Smooth muscle cell (in vitro differentiated cells): ENCODE data around the gene FAM222B. TPM values are rescaled to one million over a fixed set of nuclear protein-coding genes. Genes with fewer than 3 reads are reported as not detected.

Experiments
- DNase-seq: peaks from one replicate; lab custom pipeline; 2025; ENCODE audit not compliant: unreplicated experiment; lab: John Stamatoyannopoulos, UW
- H2AFZ ChIP-seq: fragments of 200-600 bp; sonication (generic); 2 replicates; pipeline ENCODE4 v1.6.0; 2016; ENCODE audit warnings: antibody characterized with exemption, low read depth, mild to moderate bottlenecking
- H3F3A ChIP-seq: fragments of 200-600 bp; sonication (generic); 2 replicates; pipeline ENCODE4 v1.6.0; 2017; ENCODE audit warnings: antibody characterized with exemption, low read depth
- H3K27ac ChIP-seq: fragments of 200-600 bp; sonication (generic); 2 replicates; pipeline ENCODE4 v1.5.1; 2016; ENCODE audit warnings: low read depth, mild to moderate bottlenecking
- H3K27me3 ChIP-seq: fragments of 200-600 bp; sonication (generic); 2 replicates; pipeline ENCODE4 v1.6.1; 2016; ENCODE audit warnings: low read depth, mild to moderate bottlenecking
- H3K36me3 ChIP-seq: fragments of 200-600 bp; sonication (generic); 2 replicates; pipeline ENCODE4 v1.5.1; 2016; ENCODE audit warnings: low read depth
- H3K4me1 ChIP-seq: fragments of 200-600 bp; sonication (generic); 2 replicates; pipeline ENCODE4 v1.5.1; 2016; ENCODE audit warnings: low read depth
- H3K4me2 ChIP-seq: fragments of 200-600 bp; sonication (generic); 2 replicates; pipeline ENCODE4 v1.6.0; 2016; ENCODE audit warnings: mild to moderate bottlenecking
- H3K4me3 ChIP-seq: fragments of 200-600 bp; sonication (generic); 2 replicates; pipeline ENCODE4 v1.5.1; 2016; ENCODE audit warnings: mild to moderate bottlenecking
- H3K79me2 ChIP-seq: fragments of 200-600 bp; sonication (generic); 2 replicates; pipeline ENCODE4 v1.6.0; 2016; ENCODE audit warnings: low read depth, mild to moderate bottlenecking
- H3K9ac ChIP-seq: fragments of 200-600 bp; sonication (generic); 2 replicates; pipeline ENCODE4 v1.6.0; 2016; ENCODE audit warnings: low read depth
- H3K9me3 ChIP-seq: fragments of 200-600 bp; sonication (generic); replicated peaks from 2 replicates; pipeline ENCODE4 v1.5.1; 2016; ENCODE audit warnings: low read depth
- H4K20me1 ChIP-seq: fragments of 200-600 bp; sonication (generic); 2 replicates; pipeline ENCODE4 v1.6.0; 2016; ENCODE audit warnings: low read depth
- CTCF ChIP-seq: fragments of 200-600 bp; sonication (generic); IDR thresholded peaks from 2 replicates; pipeline ENCODE4 v1.5.1; 2017; ENCODE audit warnings: borderline replicate concordance, mild to moderate bottlenecking, antibody characterized with exemption; ENCODE audit not compliant: insufficient read depth, poor library complexity, severe bottlenecking
- WGBS: methylation state at CpG from one replicate; pipeline ENCODE4 v1.1.7; 2016; ENCODE audit warnings: low lambda C conversion rate; 5-methylcytosine and 5-hydroxymethylcytosine counted together
- polyA plus RNA-seq: library from polyadenylated mRNA; unstranded; fragments of >200 nt; fragmentation: Nextera tagmentation; extraction: Ambion mirVana; gene quantifications from 2 replicates; pipeline ENCODE4 v1.2.1, GENCODE V29; 2016
- total RNA-seq: library from RNA; depleted of rRNA; stranded (reverse); fragments of >200 nt; gene quantifications from 2 replicates; pipeline ENCODE4 v1.2.3, GENCODE V29; 2014

FAM222B gene
- total and polyA plus RNA-seq, 2 experiments from 2014 or later: 20.5 to 28.0 TPM

GRCh38 chr17:28755486-28755885 lies 87.1 kb downstream of the FAM222B start:
- Histone ChIP-seq H3F3A (peaks cover 10% of the 10 kb centered on the region), H2AFZ (no peak overlapping the region), H3K27me3 (no peaks in the 10 kb centered on the region), H4K20me1 (peaks cover 64% of the 10 kb centered on the region), H3K4me1 (peaks cover under 1% of the 10 kb centered on the region), H3K27ac (no peak overlapping the region), H3K9ac (no peak overlapping the region), H3K9me3 (no peaks in the 10 kb centered on the region), H3K4me3 (no peak overlapping the region), H3K4me2 (no peak overlapping the region), H3K79me2 (no peaks in the 10 kb centered on the region), H3K36me3 (no peaks in the 10 kb centered on the region)
- WGBS: 85% methylated on average over 7 of the region's 7 CpGs
- TF ChIP-seq CTCF: no peak
- DNase-seq: no peak

GRCh38 chr17:28751600-28752366 lies 90.8 kb downstream of the FAM222B start:
- Histone ChIP-seq H3K27me3 (no peaks in the 10 kb centered on the region), H3K36me3 (no peaks in the 10 kb centered on the region), H3K4me2 (no peak overlapping the region), H3K9ac (no peak overlapping the region), H3K4me3 (no peak overlapping the region), H3K9me3 (no peaks in the 10 kb centered on the region), H3K4me1 (no peaks in the 10 kb centered on the region), H3K79me2 (peaks cover 9% of the 10 kb centered on the region), H4K20me1 (peaks cover 78% of the 10 kb centered on the region), H3K27ac (no peak overlapping the region), H3F3A (peaks cover 28% of the 10 kb centered on the region), H2AFZ (no peak overlapping the region)
- 96% methylated on average over 10 of the region's 10 CpGs for WGBS
- no peak for TF ChIP-seq CTCF
- DNase-seq: no peak

- H3K27ac ChIP-seq: peak overlapping the region; percentile 26
- H4K20me1 ChIP-seq: peaks cover 82% of the 10 kb centered on the region
- no peak overlapping the region for H3K4me3 ChIP-seq
- 53% methylated on average over 20 of the region's 20 CpGs for WGBS
- H2AFZ ChIP-seq: no peak overlapping the region
- H3F3A ChIP-seq: peaks cover 35% of the 10 kb centered on the region
- peaks cover 12% of the 10 kb centered on the region for H3K4me1 ChIP-seq
- no peak overlapping the region for H3K9ac ChIP-seq
- no peak overlapping the region for H3K4me2 ChIP-seq
- no peaks in the 10 kb centered on the region for H3K9me3 ChIP-seq
- peaks cover 23% of the 10 kb centered on the region for H3K79me2 ChIP-seq
- no peaks in the 10 kb centered on the region for H3K36me3 ChIP-seq
- peak; percentile 92 for TF ChIP-seq CTCF
- DNase-seq: peak; percentile 56
- no peaks in the 10 kb centered on the region for H3K27me3 ChIP-seq
Observed at GRCh38 chr17:28750178-28751047, 92.2 kb downstream of the FAM222B start.
